ENCODE data around the gene PPM1N.

PPM1N gene

DNA sequence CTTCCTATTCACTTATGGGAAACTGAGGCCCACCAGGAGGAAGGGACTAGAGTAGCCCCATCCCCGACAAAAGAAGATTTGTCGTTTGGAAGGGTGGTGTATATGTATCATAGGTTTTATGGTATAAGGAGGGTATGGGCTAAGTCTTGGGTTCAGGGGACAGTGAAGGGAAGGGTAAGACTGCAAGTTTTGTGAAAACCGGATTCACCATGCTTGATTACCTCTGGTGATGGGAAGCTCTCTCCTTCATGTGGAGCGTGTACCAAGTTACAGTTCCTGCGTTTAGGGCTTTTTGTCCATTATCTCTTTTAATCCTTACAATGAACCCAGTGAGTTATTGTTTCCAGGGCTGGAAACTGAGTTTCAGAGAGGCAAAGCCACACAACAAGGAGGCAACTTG is 12.8 kb downstream of the PPM1N start:
- DNase-seq (ENCODE audit: low read depth in 2 of 2): no peak
- TF ChIP-seq, protein P1, sequence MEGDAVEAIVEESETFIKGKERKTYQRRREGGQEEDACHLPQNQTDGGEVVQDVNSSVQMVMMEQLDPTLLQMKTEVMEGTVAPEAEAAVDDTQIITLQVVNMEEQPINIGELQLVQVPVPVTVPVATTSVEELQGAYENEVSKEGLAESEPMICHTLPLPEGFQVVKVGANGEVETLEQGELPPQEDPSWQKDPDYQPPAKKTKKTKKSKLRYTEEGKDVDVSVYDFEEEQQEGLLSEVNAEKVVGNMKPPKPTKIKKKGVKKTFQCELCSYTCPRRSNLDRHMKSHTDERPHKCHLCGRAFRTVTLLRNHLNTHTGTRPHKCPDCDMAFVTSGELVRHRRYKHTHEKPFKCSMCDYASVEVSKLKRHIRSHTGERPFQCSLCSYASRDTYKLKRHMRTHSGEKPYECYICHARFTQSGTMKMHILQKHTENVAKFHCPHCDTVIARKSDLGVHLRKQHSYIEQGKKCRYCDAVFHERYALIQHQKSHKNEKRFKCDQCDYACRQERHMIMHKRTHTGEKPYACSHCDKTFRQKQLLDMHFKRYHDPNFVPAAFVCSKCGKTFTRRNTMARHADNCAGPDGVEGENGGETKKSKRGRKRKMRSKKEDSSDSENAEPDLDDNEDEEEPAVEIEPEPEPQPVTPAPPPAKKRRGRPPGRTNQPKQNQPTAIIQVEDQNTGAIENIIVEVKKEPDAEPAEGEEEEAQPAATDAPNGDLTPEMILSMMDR (IDR thresholded peaks at IDR 0.05; ENCODE audit: low read depth, low read length): no peak
- no peak overlapping the region for H3K4me3 ChIP-seq (replicated peaks in 1 of 2; ENCODE audit: low read depth in 2 of 2, low read length in 2 of 2)

DNA sequence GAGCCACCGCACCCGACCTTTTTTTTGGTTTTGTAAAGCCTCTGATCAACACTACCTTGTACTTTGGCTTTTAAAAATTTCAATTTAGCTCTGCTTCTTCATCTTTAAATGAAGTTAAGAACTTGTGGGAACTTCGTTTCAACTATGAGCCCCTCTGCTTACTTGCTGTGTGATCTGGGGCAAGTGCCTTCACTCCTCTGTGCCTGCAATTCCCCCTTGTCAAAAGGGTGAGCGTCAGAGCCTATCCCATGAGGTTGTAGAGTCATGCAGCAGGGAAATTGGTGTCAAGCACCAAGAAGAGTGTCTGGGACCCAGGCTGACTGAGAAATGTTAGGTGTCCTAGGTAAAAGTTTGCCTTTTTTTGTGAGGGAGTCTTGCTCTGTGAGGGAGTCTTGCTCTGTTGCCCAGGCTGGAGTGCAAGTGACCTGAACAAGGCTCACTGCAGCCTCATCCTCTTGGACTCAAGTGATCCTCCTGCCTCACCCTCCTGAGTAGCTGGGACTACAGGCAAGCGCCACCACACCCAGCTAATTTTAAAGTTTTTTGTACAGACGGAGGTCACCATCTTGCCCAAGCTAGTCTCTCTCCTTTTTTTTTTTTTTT is 14.7 kb downstream of the PPM1N start:
- no peak overlapping the region for H3K4me3 ChIP-seq (replicated peaks in 1 of 2; ENCODE audit: low read depth in 2 of 2, low read length in 2 of 2)
- DNase-seq (ENCODE audit: low read depth in 2 of 2): no peak
- TF ChIP-seq, protein P1 (IDR thresholded peaks at IDR 0.05; ENCODE audit: low read depth, low read length): no peak

DNA sequence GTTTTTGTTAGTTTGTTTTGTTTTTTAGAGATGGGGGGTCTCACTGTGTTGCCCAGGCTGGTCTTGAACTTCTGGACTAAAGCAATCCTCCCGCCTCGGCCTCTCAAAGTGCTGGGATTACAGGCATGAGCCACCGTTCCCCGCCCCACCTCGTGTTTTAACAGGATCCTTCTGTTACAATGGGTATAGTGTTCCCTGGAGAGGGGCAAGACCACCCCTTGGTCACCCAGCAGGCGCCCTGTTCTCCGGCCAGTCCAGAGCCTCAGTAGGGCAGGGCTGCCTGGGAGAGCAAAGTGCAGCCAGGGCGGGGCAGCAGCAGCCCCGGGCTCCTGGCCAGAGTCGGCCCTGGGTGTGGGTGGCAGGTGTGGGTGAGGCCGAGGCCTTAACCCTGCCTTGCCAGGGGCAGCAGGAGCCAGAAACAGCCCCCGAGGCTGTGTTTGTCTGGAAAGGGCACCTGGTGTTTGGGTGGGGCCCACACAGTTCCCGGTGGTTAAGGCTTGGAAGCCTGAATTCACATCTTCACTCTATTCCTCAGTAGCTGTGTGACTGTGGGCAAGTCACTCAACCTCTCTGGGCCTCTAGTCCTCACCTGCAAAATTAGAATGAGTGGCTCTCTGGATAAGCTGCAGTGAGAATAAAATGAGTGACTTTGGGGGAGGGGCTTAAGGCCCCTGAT is 16.3 kb downstream of the PPM1N start:
- H3K4me3 ChIP-seq (replicated peaks in 1 of 2; ENCODE audit: low read depth in 2 of 2, low read length in 2 of 2): no peak overlapping the region
- no peak for DNase-seq (ENCODE audit: low read depth in 2 of 2)
- TF ChIP-seq, protein P1 (IDR thresholded peaks at IDR 0.05; ENCODE audit: low read depth, low read length): no peak

DNA sequence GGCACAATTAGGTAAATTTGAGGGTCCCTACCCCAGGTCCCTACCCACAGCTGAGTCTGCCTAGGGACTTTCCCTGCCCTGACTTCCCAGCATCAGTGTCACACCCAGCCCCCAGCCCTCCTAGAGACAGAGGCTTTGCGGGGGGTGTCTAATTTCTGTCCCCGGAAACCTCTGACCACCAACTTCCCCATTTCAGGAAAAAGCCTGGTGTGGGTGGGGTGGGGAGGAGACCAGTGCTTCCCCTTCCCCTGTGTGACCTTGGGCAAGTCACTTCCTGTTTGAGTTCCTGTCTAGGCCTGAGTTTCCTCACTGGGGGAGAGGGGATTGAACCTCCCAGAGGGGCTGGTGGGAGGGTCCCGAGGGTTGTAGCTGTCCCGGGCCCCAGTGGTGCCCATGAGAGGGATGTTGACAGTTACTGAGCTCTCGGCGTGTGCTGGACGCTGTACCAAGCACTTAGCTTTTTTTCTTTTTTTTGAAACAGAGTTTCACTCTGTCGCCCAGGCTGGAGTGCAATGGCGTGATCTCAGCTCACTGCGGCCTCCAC is 16.9 kb downstream of the PPM1N start:
- TF ChIP-seq, protein P1 (IDR thresholded peaks at IDR 0.05; ENCODE audit: low read depth, low read length): no peak
- DNase-seq (ENCODE audit: low read depth in 2 of 2): no peak
- no peak overlapping the region for H3K4me3 ChIP-seq (replicated peaks in 1 of 2; ENCODE audit: low read depth in 2 of 2, low read length in 2 of 2)

DNA sequence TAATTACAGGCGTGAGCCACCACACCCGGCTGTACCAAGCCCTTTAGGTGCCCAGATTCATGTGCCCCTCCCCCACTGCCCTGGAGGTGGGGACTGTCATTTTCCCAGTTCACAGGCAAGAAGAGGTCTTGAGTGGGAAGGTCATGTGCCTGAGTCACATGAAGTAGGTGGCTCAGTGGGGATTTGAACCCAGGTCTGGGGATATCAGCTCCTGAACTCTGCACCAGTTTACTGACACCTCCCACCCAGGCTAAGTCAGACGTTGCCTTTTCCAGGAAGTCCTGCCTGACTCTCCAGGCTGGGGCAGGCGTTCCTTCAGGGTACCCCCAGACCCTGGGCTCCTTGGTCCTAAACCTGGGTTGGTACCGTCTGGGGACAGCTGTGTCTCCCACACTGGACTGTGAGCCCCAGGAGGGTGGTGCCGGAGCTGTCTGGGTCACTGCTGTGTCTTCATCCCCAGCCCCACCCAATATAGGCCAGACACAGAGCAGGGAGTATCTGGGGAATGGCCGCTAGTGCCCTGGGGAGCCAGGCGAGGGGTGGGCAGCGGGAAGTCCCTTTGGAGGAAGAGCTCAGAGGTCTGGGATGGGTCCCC is 17.7 kb downstream of the PPM1N start:
- no peak for DNase-seq (ENCODE audit: low read depth in 2 of 2)
- H3K4me3 ChIP-seq (replicated peaks in 1 of 2; ENCODE audit: low read depth in 2 of 2, low read length in 2 of 2): no peak overlapping the region
- TF ChIP-seq, protein P1 (IDR thresholded peaks at IDR 0.05; ENCODE audit: low read depth, low read length): no peak

DNA sequence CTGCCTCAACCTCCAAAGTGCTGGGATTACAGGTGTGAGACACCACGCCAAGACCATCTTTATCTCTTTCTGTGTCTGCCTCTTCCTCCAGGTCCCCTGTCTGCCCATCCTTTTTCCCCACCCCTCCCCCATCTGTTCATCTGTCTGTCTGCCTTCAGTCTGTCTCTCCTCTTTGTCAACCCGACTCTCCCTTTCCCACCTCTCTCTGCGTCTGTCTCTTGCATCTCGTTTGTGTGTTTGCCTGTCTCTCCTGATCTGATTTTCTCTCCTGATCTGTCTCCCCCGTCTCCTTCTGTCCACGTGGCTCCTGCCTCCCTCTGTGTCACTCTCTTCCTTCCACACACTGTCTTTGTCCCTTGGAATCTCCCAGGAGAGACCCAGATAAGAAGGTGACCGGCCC is 19.0 kb downstream of the PPM1N start:
- DNase-seq (ENCODE audit: low read depth in 2 of 2): no peak
- TF ChIP-seq, protein P1 (IDR thresholded peaks at IDR 0.05; ENCODE audit: low read depth, low read length): no peak
- H3K4me3 ChIP-seq (replicated peaks in 1 of 2; ENCODE audit: low read depth in 2 of 2, low read length in 2 of 2): no peak overlapping the region

All from cardiac fibroblast (primary cell).